Liver (tissue), 3 donors: ENCODE results near the gene OSBPL1A.

Source experiments
- CTCF ChIP-seq: fragments of 150-350 bp; IDR thresholded peaks from 2 replicates; pipeline ENCODE4 v1.5.1; 2017; ENCODE audit warnings: improper control_type of control experiment, low read depth, low read length; ENCODE audit not compliant: missing input control
- EGR1 ChIP-seq, 2 donors: IDR thresholded peaks; 2 replicates each; pipeline ENCODE4 v1.6.1; 2016 to 2018; ENCODE audit warnings: antibody characterized with exemption in 2 of 2, low read depth in 2 of 2
- GABPA ChIP-seq, 2 donors: IDR thresholded peaks in 1 of 2; conservative IDR thresholded peaks in 1 of 2; 2 replicates each; pipeline ENCODE4 v1.6.1; 2016; ENCODE audit warnings: antibody characterized with exemption in 2 of 2, mild to moderate bottlenecking in 1 of 2, moderate library complexity in 1 of 2
- MAX ChIP-seq: IDR thresholded peaks from 2 replicates; pipeline ENCODE4 v1.6.1; 2016; ENCODE audit warnings: antibody characterized with exemption
- TAF1 ChIP-seq: conservative IDR thresholded peaks from 2 replicates; pipeline ENCODE4 v1.6.1; 2016; ENCODE audit warnings: antibody characterized with exemption, mild to moderate bottlenecking
- YY1 ChIP-seq: IDR thresholded peaks from 2 replicates; pipeline ENCODE4 v1.6.1; 2016; ENCODE audit warnings: antibody characterized with exemption, mild to moderate bottlenecking
- TF ChIP-seq, protein P1 (sequence below): IDR thresholded peaks from 2 replicates; pipeline ENCODE4 v1.6.1; 2016; ENCODE audit warnings: antibody characterized with exemption, mild to moderate bottlenecking
- donor health status: healthy.
- donor health status: healthy.

DNA sequence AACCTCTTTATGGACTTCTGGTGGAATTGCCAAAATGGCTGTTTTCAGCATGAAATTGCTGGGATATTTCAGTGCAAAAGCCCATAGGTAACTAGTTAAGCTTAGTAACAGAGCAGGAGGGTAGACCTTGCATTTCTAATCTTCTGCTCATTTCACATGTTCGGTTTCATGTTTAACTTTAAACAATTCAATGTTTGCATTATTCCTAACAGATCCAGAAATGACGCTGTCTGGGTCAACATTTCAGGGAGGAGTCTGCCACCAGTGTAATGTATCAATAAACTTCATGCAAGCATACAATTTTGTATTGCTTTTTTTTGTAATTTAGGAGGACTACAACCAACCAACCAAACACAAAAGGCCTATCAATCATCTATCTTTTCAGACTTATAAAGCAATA is 236.3 kb downstream of the OSBPL1A start:
- no peak for TF ChIP-seq TAF1
- no peak for TF ChIP-seq CTCF
- TF ChIP-seq YY1: no peak
- no peak for TF ChIP-seq EGR1 (IDR thresholded peaks at IDR 0.05; ENCODE audit: low read depth in 2 of 2)
- TF ChIP-seq, protein P1, sequence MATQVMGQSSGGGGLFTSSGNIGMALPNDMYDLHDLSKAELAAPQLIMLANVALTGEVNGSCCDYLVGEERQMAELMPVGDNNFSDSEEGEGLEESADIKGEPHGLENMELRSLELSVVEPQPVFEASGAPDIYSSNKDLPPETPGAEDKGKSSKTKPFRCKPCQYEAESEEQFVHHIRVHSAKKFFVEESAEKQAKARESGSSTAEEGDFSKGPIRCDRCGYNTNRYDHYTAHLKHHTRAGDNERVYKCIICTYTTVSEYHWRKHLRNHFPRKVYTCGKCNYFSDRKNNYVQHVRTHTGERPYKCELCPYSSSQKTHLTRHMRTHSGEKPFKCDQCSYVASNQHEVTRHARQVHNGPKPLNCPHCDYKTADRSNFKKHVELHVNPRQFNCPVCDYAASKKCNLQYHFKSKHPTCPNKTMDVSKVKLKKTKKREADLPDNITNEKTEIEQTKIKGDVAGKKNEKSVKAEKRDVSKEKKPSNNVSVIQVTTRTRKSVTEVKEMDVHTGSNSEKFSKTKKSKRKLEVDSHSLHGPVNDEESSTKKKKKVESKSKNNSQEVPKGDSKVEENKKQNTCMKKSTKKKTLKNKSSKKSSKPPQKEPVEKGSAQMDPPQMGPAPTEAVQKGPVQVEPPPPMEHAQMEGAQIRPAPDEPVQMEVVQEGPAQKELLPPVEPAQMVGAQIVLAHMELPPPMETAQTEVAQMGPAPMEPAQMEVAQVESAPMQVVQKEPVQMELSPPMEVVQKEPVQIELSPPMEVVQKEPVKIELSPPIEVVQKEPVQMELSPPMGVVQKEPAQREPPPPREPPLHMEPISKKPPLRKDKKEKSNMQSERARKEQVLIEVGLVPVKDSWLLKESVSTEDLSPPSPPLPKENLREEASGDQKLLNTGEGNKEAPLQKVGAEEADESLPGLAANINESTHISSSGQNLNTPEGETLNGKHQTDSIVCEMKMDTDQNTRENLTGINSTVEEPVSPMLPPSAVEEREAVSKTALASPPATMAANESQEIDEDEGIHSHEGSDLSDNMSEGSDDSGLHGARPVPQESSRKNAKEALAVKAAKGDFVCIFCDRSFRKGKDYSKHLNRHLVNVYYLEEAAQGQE: no peak
- no peak for TF ChIP-seq MAX
- no peak for TF ChIP-seq GABPA (IDR thresholded peaks at IDR 0.05 in 1 of 2, conservative IDR thresholded peaks at IDR 0.05 in 1 of 2)
